GM12864 (cell line): ENCODE data around the gene MMEL1.

Experiments used
- DNase-seq: peaks from one replicate; pipeline ENCODE4 v3.0.0-alpha.2; 2011; ENCODE audit warnings: low read depth
- H3K4me3 ChIP-seq: 2 replicates; pipeline ENCODE4 v1.5.1; 2011; ENCODE audit warnings: mild to moderate bottlenecking, low read depth, low read length, control low read depth
- CTCF ChIP-seq: IDR thresholded peaks from 2 replicates; pipeline ENCODE4 v1.5.1; 2011; ENCODE audit warnings: low read depth, mild to moderate bottlenecking, moderate library complexity, low read length, control low read depth, inconsistent platforms; ENCODE audit errors: missing control alignments

Gene MMEL1

DNA sequence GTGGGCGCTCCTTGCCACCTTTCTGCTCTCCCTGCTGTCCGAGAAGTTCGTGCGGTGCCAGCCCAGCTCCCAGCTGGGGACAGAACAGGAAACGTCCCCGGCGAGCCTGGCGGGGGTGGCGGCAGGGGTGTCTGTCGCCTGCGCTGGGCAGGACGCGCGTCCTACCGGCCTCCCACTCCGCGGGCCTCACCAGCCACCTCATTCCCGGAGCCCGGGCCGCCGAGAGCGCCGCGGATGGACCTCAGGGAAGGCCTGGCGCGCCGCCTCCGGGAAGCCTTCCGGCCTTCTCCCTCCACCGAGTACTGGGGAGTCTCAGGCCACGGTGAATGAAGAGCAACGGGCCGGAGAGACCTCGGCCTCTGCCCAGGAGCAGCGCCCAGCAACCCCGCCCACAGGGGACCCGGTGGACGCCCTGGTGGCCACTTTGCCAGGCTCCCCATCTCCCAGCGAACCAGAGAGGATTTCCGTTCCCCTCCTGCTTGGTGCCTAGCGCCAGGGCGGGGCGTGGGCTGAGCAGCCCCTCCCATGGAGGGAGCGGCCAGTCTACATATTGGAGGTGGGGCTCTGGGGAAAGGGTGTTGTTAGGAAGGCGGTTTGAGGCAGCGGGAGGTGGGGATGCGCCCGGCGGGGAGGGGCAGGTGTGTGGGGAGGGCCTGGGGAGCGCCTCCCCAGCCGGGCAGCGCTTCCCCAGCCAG lies 86.2 kb downstream of the MMEL1 start:
- TF ChIP-seq CTCF: no peak
- H3K4me3 ChIP-seq: peak overlapping the region; percentile 59
- DNase-seq: no peak

DNA sequence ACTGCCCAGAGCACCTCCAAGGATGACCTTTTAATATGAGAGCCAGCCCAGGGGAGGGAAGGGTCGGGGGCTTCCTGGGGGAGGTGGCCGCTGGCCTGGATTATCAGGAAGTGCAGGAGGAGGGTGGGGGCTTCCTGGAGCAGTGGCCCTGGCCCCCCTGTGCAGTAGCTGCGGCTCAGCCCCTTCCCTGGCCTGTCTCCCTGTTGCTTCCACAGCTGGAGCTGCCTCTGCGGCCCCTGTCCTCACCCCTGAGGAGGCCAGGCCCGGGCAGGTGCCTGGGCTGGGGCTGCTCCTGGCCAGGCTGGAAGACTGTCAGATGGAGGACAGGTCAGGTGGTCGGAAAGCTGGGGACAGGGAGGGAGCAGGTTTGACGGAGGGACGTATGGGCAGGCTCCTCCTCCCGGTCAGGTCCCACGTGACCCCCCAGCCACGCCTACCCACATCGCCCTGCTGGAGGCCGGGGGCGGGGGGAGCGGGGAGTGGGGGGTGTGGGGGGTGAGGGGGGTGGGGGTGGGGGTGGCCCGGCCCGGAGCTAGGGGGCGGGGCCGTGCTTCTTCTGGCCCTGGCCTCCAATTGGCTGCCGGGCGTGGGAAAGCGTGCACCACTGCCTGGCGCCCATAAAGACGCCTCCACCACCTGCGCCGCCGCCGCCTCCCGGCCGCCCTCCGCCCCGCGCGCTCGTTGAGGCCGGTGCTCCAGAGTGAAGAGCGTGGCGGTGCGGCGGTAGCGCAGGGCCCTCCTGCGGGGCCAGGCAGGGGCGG lies 86.9 kb downstream of the MMEL1 start:
- TF ChIP-seq CTCF: no peak
- peak overlapping the region; percentile 59 for H3K4me3 ChIP-seq
- no peak for DNase-seq

GRCh38 chr1:2544875-2545640 lies 87.8 kb downstream of the MMEL1 start:
- H3K4me3 ChIP-seq: no peak overlapping the region
- no peak for TF ChIP-seq CTCF
- DNase-seq: no peak

- H3K4me3 ChIP-seq: no peak overlapping the region
- TF ChIP-seq CTCF: no peak
- no peak for DNase-seq
These were observed 88.5 kb downstream of the MMEL1 start for GRCh38 chr1:2544093-2544874.

DNA sequence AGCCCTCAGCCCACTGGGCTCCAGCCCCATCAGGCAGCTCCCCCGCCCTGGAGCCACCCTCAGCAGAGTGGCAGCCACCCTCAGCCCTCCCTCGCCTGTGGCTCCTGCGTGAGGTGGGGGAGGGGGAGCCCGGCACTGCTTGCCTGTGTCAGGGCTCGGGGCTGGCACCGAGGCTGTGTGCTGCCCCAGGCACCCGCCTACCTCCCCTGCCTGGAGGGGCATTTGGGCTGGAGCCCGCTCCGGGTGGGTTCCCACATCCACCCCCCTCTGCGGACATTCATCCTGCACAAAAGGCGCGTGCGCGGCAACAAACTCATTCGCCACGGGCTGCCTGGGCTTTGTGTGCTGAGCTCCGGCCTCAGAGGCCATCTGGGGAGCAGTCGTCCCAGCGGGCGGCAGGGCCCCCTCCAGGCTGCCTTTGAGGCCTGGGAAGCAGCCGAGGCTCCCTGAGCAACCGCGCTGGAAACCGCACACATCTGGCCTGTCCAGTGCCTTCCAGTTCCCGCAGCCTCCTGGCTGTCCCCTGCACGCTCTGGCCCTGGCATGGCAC lies 89.2 kb downstream of the MMEL1 start:
- no peak overlapping the region for H3K4me3 ChIP-seq
- no peak for TF ChIP-seq CTCF
- no peak for DNase-seq

DNA sequence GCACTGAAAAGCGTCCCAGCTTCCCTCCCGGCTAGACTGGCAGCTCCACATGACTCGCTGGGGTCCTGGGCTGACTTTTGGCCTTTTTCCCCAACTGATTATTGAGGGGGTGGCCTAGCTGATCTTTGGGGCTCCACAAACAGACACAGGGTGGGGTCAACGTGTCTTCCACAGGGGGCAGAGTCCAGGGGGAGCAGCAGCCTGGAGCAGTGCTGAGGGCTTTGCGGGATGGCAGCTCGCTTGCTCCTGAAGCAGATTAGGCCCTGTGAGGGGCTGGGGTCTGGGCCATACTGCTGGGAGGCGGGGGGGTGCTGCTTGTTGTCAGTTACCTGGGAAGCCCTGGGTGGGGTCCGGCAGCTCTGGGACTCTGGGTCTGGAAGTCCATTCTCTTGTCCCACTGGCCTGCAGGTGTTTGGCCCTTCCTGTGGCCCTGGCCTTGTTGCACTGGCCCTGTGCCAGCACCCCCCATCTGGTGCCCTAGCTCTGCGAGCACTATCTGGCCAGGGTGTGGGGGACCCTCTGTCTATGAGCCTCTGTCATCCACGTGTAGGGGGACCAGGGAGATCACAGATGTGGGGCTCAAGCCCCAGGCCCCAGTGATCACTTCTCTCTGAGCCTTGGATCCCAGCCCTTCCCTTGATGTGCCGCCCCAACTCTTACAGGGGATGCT lies 90.4 kb downstream of the MMEL1 start:
- DNase-seq: no peak
- no peak for TF ChIP-seq CTCF
- H3K4me3 ChIP-seq: no peak overlapping the region
